Measurements from ENCODE around the gene MT1H.
A peak's percentile ranks its signal among the peaks of the same experiment; 100 is the strongest.
"Not testable (repeated sequence)": the region's sequence is repeated elsewhere in the genome, so short reads cannot be mapped to it uniquely, and the experiment has no call there.

The MT1H gene

DNA sequence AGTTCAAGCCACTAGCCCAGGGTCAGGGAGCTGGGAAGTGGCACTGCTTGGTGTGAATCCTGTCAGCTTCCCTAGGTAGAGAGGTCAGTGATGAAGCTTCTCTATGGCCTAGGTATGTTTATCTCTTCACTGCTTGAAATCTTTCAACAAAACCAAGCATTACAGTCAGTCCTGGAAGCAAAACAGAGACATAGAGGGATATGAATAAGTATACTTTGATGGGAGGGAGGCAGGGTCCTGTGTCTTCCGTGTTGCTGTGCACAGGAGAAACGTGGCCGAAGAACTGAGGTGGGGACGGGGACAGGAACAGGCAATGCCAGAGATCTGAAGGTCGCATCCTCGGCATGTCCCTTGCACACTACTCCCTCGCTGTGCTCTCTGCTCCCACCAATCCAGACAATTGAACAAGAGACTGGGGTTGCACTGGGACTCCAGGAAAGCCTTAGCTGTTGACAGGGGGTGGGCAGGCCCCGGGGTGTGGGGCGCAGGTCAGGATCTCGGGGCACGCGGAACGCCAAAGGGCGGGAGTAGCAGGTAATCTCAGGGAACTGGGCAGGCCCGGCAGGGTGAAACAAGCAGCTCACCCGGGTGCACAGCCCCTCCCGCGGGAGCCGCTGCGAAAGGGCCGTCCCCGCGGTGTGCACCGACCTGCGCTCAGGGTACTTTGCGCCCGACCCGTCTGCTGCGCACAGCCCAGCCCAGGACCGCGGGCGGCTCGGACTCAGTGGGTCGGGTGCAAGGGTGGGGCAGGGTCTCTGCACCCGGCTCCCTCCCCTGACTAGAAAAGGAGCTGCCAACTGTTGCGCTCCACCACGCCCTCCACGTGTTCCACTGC, at the start of gene MT1H:
TSS of gene MT1H (plus strand) at position 810 of the 835 bp plus-strand sequence. CDS start 71 bp downstream, outside the sequence.
- no peak within 1 kb of the TSS for H3K27ac ChIP-seq
- no peak for DNase-seq (ENCODE audit: low read depth, low spot score)

DNA sequence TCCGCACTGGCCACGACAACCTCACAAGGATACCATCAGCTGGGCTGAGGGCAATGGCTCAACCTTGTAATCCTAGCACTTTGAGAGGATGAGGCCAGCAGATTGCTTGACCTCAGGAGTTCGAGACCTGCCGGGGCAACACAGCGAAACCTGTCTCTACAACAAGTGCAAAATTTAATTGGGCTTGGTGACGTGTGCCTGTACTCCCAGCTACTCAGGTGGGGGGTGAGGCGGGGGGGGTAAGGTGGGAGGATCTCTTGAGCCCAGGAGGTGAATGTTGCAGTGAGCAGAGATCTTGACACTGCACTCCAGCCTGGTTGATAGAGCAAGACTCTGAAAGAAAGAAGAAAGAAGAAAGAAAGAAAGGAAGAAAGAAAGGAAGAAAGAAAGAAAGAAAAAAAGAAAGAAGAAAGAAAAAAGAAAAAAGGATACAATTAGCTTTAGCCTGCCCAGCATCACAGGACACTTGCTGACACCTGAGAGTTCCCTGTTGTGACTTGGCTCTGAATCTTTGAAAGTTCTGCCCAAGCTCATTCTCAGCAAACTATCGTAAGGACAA, 49.2 kb upstream of the MT1H start:
- H3K27ac ChIP-seq = no peak overlapping the region
- DNase-seq (ENCODE audit: low read depth, low spot score) = no peak

DNA sequence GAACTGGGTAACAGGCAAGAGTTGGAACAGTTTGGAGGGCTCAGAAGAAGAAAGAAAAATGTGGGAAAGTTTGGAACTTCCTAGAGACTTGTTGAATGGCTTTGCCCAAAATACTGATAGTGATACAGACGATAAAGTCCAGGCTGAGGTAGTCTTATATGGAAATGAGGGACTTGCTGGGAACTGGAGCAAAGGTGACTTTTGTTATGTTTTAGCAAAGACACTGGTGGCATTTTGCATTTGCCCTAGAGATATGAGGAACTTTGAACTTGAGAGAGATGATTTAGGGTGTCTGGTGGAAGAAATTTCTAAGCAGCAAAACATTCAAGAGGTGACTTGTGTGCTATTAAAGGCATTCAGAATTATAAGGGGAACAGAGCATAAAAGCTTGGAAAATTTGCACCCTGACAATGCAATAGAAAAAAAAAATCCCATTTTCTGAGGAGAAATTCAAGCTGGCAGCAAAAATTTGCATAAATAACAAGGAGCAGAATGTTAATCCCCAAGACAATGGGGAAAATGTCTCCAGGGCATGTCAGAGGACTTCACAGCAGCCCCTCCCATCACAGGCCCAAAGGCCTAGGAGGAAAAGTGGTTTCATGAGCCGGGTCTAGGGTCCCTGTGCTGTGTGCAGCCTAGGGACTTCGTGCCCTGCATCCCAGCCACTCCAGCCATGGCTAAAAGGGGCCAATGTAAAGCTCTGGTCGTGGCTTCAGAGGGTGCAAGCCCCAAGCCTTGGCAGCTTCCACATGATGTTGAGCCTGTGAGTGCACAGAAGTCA, 47.8 kb upstream of the MT1H start:
- DNase-seq (ENCODE audit: low read depth, low spot score); H3K27ac ChIP-seq: not testable (repeated sequence)

DNA sequence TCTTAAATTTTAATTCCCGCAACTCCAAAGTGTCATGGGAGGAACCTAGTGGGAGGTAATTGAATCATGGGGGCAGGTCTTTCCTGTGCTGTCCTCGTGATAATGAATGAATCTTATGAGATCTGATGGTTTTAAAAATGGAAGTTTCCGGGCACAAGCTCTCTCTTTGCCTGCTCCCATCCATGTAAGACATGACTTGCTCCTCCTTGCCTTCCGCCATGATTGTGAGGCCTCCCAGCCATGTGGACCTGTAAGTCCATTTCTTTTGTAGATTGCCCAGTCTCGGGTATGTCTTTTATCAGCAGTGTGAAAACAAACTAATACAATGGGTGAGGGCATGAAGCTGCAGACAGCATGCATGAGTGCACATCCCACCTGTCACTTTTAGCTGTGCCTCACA, 46.4 kb upstream of the MT1H start:
- not testable (repeated sequence) for DNase-seq (ENCODE audit: low read depth, low spot score); H3K27ac ChIP-seq

DNA sequence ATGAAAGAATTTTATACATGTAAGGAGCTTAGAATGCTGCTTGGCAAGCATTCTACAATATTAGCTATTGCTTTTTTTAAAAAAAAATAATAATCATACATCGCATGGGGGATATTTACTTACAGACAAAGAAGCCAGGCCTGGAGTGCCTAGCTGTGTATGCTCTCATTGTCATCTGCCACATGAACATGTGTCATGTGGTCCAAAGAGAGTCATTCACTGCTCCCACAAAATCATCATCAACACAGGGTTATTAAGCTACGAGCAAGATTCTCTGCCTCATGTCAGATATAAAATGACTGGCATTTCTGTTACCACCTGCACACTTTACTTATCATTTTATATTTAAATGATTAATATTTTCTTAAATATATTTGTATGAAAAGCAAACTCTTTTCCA, 46.0 kb upstream of the MT1H start:
- H3K27ac ChIP-seq = no peak overlapping the region
- no peak for DNase-seq (ENCODE audit: low read depth, low spot score)

DNA sequence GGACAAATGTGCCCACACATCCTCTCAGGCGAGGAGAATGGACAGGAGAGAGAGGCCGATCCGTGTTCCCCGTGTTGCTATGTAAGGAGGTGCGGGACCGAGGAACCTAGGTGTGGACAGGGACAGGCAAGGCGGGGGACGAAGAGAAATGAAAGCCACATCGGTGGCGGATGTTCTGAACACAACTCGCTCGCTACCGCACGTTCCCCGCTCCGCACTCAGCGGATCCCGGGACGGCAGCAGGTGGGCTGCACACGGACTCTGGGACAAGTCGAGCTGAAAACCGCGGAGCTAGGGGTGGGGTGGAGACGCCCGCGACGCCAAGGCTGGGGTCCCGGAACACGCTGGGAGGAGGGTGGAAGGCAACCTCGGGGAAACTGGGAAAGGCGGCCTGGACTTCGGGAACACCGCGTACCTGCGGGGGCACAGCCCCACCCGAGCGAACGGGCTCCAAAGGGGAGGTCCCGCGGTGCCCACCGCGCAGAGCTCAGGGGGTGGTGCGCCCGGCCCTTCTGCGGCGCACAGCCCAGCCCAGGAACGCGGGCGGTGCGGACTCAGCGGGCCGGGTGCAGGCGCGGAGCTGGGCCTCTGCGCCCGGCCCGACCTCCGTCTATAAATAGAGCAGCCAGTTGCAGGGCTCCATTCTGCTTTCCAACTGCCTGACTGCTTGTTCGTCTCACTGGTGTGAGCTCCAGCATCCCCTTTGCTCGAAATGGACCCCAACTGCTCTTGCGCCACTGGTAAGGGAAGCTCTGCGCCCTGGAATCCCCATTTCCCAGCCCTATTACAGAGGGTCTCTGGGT, 44.3 kb upstream of the MT1H start, which contains the start of gene MT1E:
TSS of gene MT1E (plus strand) at position 642 of the 803 bp plus-strand sequence. CDS start at position 713, 71 bp downstream.
- DNase-seq (ENCODE audit: low read depth, low spot score) = no peak
- H3K27ac ChIP-seq = peak within 1 kb of the TSS; percentile 69

DNA sequence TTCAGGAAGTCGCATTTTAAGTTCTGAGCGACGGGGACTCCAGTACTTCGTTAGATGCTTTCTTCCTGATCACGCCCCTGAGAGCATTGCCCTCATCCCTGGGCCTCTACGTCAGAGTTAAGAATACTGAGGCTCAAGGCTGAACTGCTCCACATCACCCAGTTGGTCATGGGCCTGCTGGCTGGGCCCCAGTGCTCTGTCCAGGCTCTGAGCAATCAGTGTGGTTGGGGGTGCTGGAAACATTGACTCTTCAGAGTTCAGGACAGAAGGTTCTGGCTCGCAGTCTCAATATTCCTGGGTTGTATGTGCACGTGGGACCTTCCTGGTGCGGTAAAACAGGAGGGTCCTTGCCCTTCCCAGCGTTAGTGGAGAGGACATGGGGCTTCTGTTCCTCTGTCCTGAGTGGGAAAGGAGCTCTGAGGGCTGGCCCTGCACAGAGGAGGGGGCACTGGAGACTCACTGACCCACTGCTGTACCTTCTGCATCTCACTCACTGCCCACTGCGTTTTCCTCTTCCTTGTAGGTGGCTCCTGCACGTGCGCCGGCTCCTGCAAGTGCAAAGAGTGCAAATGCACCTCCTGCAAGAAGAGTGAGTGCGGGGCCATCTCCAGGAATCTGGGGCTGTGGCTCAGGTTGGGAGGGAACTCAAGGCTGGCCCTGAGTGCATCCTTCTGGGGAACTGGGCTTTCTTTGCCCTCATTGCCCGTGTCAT, 43.5 kb upstream of the MT1H start:
- DNase-seq (ENCODE audit: low read depth, low spot score) = no peak
- H3K27ac ChIP-seq = peak overlapping the region; percentile 69

DNA sequence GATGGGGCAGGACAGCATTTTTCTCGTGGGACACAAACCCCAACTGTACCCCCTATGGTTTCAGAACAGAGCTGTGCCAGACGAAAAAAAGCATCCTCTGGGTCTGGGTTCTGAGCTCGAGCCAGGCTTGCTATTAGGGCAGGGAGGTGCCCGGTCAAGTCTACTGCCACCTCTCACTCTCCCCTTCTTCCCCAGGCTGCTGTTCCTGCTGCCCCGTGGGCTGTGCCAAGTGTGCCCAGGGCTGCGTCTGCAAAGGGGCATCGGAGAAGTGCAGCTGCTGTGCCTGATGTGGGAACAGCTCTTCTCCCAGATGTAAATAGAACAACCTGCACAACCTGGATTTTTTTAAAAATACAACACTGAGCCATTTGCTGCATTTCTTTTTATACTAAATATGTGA, 42.9 kb upstream of the MT1H start:
- H3K27ac ChIP-seq = peak overlapping the region; percentile 69
- no peak for DNase-seq (ENCODE audit: low read depth, low spot score)

DNA sequence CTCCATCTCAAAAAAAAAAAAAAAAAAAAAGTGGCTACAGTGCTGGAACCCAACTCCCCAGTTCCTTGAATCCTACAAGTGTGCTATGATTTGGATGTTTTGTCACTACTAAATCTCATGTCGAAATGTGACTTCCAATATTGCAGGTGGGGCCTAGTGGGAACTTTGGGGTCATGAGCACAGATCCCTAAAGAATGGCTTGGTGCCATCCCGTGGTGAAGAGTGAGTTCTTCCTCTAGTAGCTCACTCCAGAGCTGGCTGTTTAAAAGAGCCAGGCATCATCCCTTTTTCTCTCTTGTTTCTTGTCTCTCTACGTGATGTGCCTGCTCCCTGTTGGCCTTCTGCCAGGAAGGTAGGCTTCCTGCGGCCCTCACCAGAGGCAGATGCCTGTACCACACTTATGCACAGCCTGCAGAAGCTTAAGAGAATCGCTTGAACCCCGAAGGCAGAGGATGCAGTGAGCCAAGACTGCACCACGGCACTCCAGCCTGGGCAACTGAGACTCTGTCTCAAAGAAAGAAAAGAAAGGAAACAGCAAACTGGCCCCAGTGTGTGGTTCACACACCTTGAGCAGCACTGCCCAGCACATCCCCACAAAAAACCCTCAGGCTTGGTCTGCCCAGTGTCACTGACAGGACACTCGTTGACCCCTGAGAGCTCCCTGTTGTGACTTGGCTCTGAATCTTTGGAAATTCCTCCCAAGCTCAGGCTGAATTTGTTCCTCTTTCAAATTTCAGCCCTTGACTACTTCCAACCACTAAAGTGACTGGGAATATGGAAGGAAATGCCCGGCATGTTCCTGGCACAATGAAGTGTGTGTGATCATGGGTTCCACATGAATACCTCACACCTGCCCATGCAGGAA, 40.9 kb upstream of the MT1H start:
- H3K27ac ChIP-seq = no peak overlapping the region
- no peak for DNase-seq (ENCODE audit: low read depth, low spot score)

DNA sequence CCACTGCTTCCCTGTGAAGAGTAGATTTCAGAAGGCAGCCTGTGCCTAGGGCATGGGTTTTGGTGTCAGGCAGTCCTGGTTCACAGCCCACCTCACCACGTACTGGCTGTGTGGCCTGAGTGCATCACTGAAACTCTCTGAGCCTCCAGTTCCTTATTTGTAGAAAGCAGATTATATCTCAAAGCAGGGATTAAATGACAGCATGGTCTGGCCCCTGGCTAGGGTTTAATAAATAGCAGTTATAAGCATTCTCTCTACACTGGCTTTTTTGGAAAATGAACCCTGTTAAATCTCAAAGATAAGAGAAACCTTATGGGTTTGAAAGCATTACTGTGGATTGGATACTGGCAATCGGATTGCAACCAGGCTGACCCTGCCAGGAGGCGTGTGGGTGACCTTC, 40.1 kb upstream of the MT1H start:
- H3K27ac ChIP-seq = no peak overlapping the region

DNA sequence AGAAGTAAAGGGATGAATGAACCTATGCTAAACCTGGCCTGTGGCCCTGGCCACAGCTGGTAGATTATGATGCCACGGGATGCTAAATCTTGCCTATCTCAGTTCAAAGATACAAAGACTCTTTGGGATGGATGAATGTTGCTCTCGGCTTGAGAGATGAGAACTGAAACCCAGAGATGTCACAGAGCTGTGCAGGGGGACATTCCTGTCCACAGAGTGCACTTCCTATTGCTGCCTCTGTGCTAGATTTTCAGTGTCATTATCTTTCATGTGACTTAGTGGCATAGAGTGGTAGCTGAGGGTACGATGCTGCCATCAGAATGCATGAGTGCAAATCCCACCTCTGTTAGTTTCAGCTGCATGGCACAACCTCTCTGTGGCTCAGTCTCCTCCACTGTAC, 39.5 kb upstream of the MT1H start:
- DNase-seq (ENCODE audit: low read depth, low spot score) = no peak
- no peak overlapping the region for H3K27ac ChIP-seq

More for the DNA sequence above, 40.1 kb upstream of the MT1H start:
- no peak for DNase-seq (ENCODE audit: low read depth, low spot score)

DNA sequence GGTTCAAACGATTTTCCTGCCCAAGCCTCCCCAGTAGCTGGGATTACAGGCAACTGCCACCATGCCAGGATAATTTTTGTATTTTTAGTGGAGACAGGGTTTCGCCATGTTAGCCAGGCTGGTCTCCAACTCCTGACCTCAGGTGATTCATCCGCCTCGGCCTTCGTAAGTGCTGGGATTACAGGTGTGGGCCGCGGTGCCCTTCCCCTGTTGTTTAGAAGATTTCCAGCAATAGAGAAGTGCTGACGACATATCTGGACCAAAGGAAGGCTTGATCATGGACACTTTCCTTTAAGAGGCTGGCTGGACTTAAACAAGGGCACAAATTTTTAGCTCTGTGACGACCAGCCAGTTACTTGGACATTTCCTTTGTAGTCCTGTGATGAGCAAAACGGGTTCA, 38.4 kb upstream of the MT1H start:
- no peak overlapping the region for H3K27ac ChIP-seq
- no peak for DNase-seq (ENCODE audit: low read depth, low spot score)

DNA sequence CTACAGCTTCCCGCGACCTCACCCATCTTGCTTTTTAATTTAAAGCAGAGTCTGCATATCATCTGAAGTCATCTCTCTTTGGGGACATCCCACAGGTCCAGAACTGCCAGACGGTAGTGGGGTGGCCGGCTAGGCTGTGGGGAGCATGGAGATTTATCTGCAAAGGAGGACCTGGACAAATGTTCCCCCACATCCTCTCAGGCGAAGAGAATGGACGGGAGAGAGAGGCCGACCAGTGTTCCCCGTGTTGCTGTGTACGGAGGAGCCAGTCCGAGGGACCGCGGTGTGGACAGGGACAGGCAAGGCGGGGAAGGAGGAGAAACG, 37.8 kb upstream of the MT1H start:
- H3K27ac ChIP-seq = no peak overlapping the region
- DNase-seq (ENCODE audit: low read depth, low spot score) = no peak

DNA sequence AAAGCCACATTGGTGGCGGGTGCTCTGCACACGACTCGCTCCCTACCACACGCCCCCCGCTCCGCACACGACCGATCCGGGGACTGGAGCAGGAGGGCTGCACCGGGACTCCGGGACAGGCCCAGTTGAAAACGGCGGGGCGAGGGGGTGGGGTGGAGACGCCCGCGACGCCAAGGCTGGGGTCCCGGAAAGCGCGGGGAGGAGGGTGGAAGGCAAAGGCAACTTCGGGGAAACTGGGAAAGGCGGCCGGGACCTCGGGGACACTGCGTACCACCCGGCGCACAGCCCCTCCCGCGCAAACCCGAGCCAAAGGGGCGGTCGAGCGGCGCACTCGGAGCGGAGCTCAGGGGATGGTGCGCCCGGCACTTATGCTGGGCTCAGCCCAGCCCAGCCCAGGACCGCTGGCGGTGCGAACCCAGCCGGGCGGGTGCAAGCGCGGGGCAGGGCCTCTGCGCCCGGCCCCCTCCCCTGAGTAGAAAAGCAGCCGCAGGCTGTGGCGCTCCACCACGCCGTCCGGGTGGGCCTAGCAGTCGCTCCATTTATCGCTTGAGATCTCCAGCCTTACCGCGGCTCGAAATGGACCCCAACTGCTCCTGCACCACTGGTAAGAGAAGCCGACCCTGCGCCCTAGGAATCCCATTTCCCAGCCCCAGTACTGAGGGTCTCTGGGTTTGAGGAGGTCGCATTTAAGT, 37.3 kb upstream of the MT1H start, which contains the start of gene MT1M:
TSS of gene MT1M (plus strand) at position 504 of the 692 bp plus-strand sequence. CDS start at position 577, 73 bp downstream.
- H3K27ac ChIP-seq = no peak within 1 kb of the TSS
- DNase-seq (ENCODE audit: low read depth, low spot score) = no peak

DNA sequence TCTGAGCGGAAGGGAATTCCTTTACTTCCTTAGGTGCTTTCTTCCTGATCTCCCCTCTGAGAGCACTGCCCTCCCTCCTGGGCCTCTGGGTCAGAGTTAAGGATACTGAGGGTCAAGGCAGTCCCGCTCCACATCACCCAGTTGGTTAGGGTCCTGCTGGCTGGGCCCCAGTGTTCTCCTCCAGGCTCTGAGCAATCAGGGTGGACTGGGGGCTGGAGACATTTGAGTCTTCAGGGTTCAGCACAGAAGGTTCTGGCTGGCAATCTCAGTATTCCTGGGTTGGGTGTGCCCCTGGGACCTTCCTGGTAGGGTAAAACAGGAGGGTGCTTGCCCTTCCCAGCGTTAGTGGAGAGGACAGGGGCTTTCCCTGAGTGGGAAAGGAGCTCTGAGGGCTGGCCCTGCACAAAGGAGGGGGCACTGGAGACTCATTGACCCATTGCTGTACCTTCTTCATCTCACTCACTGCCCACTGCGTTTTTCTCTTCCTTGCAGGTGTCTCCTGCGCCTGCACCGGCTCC, 36.7 kb upstream of the MT1H start:
- no peak overlapping the region for H3K27ac ChIP-seq
- no peak for DNase-seq (ENCODE audit: low read depth, low spot score)

DNA sequence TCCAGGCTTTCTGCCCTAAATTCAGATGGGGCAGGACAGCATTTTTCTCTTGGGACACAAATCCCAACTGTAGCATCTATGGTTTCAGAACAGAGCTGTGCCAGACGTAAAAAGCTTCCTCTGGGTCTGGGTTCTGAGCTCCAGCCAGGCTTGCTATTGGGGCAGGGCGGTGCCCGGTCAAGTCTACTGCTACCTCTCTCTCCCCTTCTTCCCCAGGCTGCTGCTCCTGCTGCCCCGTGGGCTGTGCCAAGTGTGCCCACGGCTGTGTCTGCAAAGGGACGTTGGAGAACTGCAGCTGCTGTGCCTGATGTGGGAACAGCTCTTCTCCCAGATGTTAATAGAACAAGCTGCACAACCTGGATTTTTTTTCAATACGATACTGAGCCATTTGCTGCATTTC, 36.1 kb upstream of the MT1H start:
- H3K27ac ChIP-seq = no peak overlapping the region
- no peak for DNase-seq (ENCODE audit: low read depth, low spot score)

DNA sequence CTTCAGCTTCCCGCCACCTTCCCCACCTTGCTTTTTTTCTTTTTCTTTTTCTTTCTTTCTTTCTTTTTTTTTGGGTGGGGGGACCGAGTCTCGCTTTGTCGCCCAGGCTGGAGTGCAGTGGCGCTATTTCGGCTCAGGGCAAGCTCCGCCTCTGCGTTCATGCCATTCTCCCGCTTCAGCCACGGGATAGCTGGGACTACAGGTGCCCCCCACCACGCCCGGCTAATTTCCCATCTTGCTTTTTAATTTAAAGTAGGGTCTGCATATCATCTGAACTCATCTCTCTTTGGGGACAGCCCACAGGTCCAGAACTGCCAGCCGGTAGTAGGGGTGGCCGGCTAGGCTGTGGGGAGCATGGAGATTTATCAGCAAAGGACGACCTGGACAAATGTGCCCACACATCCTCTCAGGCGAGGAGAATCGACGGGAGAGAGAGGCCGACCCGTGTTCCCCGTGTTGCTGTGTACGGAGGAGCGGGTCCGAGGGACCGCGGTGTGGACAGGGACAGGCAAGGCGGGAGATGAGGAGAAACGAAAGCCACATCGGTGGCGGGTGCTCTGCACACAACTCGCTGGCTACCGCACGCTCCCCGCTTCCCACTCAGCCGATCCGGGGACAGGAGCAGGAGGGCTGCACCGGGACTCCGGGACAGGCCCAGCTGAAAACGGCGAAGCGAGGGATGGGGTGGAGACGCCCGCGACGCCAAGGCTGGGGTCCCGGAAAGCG, 34.7 kb upstream of the MT1H start:
- no peak for DNase-seq (ENCODE audit: low read depth, low spot score)
- H3K27ac ChIP-seq = no peak overlapping the region

Measured in epithelial cell of prostate (primary cell).